Transverse colon (tissue), 4 donors: Measurements from ENCODE around the gene EIF2S1. TPM values are rescaled to one million over a fixed set of nuclear protein-coding genes. Genes with fewer than 3 reads are reported as not detected.

Experiments
- DNase-seq: peaks from one replicate; pipeline ENCODE4 v3.0.0-alpha.2; 2019
- H3K27ac ChIP-seq, 4 donors: fragments of 200-600 bp; sonication (generic); 2 replicates each; pipeline ENCODE4 v1.5.1; 2016 to 2018; ENCODE audit warnings: inconsistent platforms in 4 of 4
- H3K27me3 ChIP-seq: fragments of 200-600 bp; sonication (generic); 2 replicates; pipeline ENCODE4 v1.5.1; 2017; ENCODE audit warnings: inconsistent platforms
- H3K36me3 ChIP-seq, 4 donors: fragments of 200-600 bp; sonication (generic); 2 replicates each; pipeline ENCODE4 v1.5.1; 2017 to 2019; ENCODE audit warnings: inconsistent platforms in 4 of 4
- H3K4me1 ChIP-seq, 4 donors: fragments of 200-600 bp; sonication (generic); 2 replicates each; pipeline ENCODE4 v1.5.1; 2017 to 2020; ENCODE audit warnings: inconsistent platforms in 4 of 4
- H3K4me3 ChIP-seq, 4 donors: fragments of 200-600 bp; sonication (generic); 1 replicate in 1 of 4; 2 replicates in 3 of 4; pipeline versions ENCODE4 v1.5.1 to v1.6.1; 2017 to 2019; ENCODE audit warnings: inconsistent platforms in 4 of 4
- H3K9me3 ChIP-seq, 2 donors: fragments of 200-600 bp; sonication (generic); 2 replicates each; pipeline ENCODE4 v1.5.1; 2017 to 2019; ENCODE audit warnings: inconsistent platforms in 2 of 2
- EP300 ChIP-seq: sonication (generic); formaldehyde crosslinking; IDR thresholded peaks from one replicate; pipeline ENCODE4 v1.6.1; 2017; ENCODE audit warnings: antibody characterized with exemption, low read depth
- POLR2A ChIP-seq: fragments of 450-650 bp; IDR thresholded peaks from one replicate; pipeline ENCODE4 v1.6.1; 2016; ENCODE audit warnings: antibody characterized with exemption, mild to moderate bottlenecking, moderate library complexity
- POLR2AphosphoS5 ChIP-seq, 3 donors: sonication (generic); formaldehyde crosslinking; IDR thresholded peaks; one replicate each; pipeline ENCODE4 v1.6.1; 2016; ENCODE audit warnings: antibody characterized with exemption in 3 of 3
- WGBS, 2 donors: methylation state at CpG; one replicate each; pipeline ENCODE4 v1.1.5; 2018; ENCODE audit warnings: low coverage in 1 of 2; 5-methylcytosine and 5-hydroxymethylcytosine counted together
- in situ Hi-C, 4 donors: fragments of 200-750 bp; cut with MboI; loops; one replicate each; pipeline versions ENCODE4 v1.15.0 to v1.15.1; 2017; ENCODE audit warnings: low sequenced_read_pairs in 3 of 4, low pct_ligation_motif_present in 1 of 4, low pct_unique_long_range_greater_than_20kb in 1 of 4
- intact Hi-C: fragments of 100-400 bp; cut with DNase I; formaldehyde crosslinking; loops from one replicate; pipeline ENCODE4 v1.15.1; 2023; ENCODE audit warnings: low total_unique reads
- total RNA-seq, 4 donors: library from RNA; depleted of rRNA; stranded (reverse); fragments of >200 nt; gene quantifications; one replicate each; pipeline ENCODE4 v1.1.0, GENCODE V29; 2016
- TF ChIP-seq, protein P1 (sequence below), 5 experiments: fragments of 200-600 bp in 3 of 5; fragments of 450-650 bp in 2 of 5; sonication (generic) in 3 of 5; IDR thresholded peaks; 1 replicate in 2 of 5; 2 replicates in 3 of 5; pipeline ENCODE4 v1.5.1; 2016 to 2017; ENCODE audit warnings: antibody characterized with exemption in 5 of 5, inconsistent platforms in 3 of 5, mild to moderate bottlenecking in 2 of 5, moderate library complexity in 1 of 5

EIF2S1 gene
- total RNA-seq, 4 donors from 2014 or later = 7.1 to 51.7 (median 21.7) TPM

GRCh38 chr14:67377916-67378315 lies 17.8 kb downstream of the EIF2S1 start:
- intact Hi-C loops (no loop called here), in situ Hi-C loops (no loop called here)
- no peaks in the 10 kb centered on the region for H3K9me3 ChIP-seq
- no peaks in the 10 kb centered on the region for H3K27me3 ChIP-seq
- no peak overlapping the region for H3K4me3 ChIP-seq
- DNase-seq = no peak
- no peaks in the 10 kb centered on the region for H3K4me1 ChIP-seq
- H3K36me3 ChIP-seq = peaks cover 0 to 80% (median 42%) of the 10 kb centered on the region in 4 donors
- H3K27ac ChIP-seq = no peak overlapping the region
- TF ChIP-seq, protein P1, sequence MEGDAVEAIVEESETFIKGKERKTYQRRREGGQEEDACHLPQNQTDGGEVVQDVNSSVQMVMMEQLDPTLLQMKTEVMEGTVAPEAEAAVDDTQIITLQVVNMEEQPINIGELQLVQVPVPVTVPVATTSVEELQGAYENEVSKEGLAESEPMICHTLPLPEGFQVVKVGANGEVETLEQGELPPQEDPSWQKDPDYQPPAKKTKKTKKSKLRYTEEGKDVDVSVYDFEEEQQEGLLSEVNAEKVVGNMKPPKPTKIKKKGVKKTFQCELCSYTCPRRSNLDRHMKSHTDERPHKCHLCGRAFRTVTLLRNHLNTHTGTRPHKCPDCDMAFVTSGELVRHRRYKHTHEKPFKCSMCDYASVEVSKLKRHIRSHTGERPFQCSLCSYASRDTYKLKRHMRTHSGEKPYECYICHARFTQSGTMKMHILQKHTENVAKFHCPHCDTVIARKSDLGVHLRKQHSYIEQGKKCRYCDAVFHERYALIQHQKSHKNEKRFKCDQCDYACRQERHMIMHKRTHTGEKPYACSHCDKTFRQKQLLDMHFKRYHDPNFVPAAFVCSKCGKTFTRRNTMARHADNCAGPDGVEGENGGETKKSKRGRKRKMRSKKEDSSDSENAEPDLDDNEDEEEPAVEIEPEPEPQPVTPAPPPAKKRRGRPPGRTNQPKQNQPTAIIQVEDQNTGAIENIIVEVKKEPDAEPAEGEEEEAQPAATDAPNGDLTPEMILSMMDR (IDR thresholded peaks at IDR 0.05) = no peak
- TF ChIP-seq POLR2AphosphoS5 (IDR thresholded peaks at IDR 0.05) (no peak), EP300 (no peak), POLR2A (no peak)

GRCh38 chr14:67385120-67385519 lies 25.0 kb downstream of the EIF2S1 start:
- H3K4me3 ChIP-seq = no peak overlapping the region
- in situ Hi-C loops = no loop called here
- no peaks in the 10 kb centered on the region for H3K27me3 ChIP-seq
- intact Hi-C loops = no loop called here
- H3K27ac ChIP-seq = no peak overlapping the region
- 33 to 55% methylated on average over 2 of the region's 2 CpGs for WGBS, 2 donors
- no peak for TF ChIP-seq EP300
- TF ChIP-seq, protein P1 (IDR thresholded peaks at IDR 0.05) = no peak
- no peak for TF ChIP-seq POLR2A
- no peak for TF ChIP-seq POLR2AphosphoS5 (IDR thresholded peaks at IDR 0.05)
- no peaks in the 10 kb centered on the region for H3K9me3 ChIP-seq
- H3K4me1 ChIP-seq = peaks cover 0 to 14% (median 0%) of the 10 kb centered on the region in 4 donors
- H3K36me3 ChIP-seq = peaks cover 2 to 56% (median 31%) of the 10 kb centered on the region in 4 donors
- no peak for DNase-seq

DNA sequence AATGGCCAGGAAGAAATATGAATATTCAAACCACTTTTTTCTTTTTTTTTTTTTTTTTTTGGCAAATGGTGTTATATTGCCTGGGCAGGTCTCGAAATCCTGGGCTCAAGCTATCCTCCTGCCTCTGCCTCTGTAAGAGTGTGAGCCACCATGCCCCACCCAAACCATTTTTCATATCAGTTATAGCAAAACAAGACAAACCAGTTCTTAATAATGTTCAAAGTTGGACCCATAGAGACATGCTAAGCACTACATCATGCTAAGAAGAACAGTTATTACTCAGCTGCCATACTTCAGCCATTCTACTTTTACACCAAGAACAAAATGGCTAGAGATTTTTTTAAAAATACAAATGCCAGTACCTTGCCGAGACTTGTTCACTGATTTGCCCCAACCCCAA lies 25.5 kb downstream of the EIF2S1 start:
- Histone ChIP-seq H3K4me1 (peaks cover 0 to 14% (median 0%) of the 10 kb centered on the region in 4 donors), H3K27me3 (no peaks in the 10 kb centered on the region), H3K27ac (no peak overlapping the region), H3K4me3 (no peak overlapping the region), H3K9me3 (no peaks in the 10 kb centered on the region), H3K36me3 (peaks cover 2 to 51% (median 30%) of the 10 kb centered on the region in 4 donors)
- 71 to 78% methylated on average over 2 of the region's 2 CpGs for WGBS, 2 donors
- intact Hi-C loops = no loop called here
- TF ChIP-seq POLR2A (no peak), POLR2AphosphoS5 (IDR thresholded peaks at IDR 0.05) (no peak)
- no peak for DNase-seq
- in situ Hi-C loops = no loop called here

DNA sequence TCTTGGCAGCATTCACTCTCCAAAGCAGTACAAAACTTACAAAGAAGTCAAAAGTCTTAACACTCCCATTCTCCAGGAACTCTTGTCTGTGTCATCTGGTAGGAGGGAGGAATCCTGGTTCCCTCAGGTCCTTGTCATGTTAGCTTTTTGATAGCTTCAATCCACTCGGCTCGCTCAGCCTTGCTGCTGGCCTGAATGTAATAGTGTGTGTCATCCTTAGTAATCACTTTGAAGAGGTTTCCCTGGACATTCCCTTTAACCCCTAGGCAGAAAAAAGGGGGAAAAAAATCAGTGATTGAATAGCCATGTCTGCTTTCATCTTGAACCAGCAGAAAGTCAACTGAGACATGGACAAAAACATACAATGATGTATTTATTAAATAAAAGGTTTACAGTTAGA lies 27.1 kb downstream of the EIF2S1 start:
- H3K9me3 ChIP-seq = no peaks in the 10 kb centered on the region
- no peak for TF ChIP-seq EP300
- TF ChIP-seq, protein P1 (IDR thresholded peaks at IDR 0.05) = no peak
- TF ChIP-seq POLR2AphosphoS5 (IDR thresholded peaks at IDR 0.05) = no peak
- TF ChIP-seq POLR2A = no peak
- peaks cover 0 to 14% (median 0%) of the 10 kb centered on the region in 4 donors for H3K4me1 ChIP-seq
- in situ Hi-C loops = no loop called here
- H3K4me3 ChIP-seq = no peak overlapping the region
- 85 to 100% methylated on average over 2 of the region's 2 CpGs for WGBS, 2 donors
- intact Hi-C loops = no loop called here
- no peaks in the 10 kb centered on the region for H3K27me3 ChIP-seq
- DNase-seq = no peak
- H3K27ac ChIP-seq = no peak overlapping the region
- peaks cover 2 to 35% (median 20%) of the 10 kb centered on the region in 4 donors for H3K36me3 ChIP-seq

GRCh38 chr14:67389275-67389674 lies 29.1 kb downstream of the EIF2S1 start:
- intact Hi-C loops = no loop called here
- H3K4me3 ChIP-seq = no peak overlapping the region
- peaks cover 0 to 14% (median 6%) of the 10 kb centered on the region in 4 donors for H3K36me3 ChIP-seq

More at GRCh38 chr14:67389275-67389674, 29.1 kb downstream of the EIF2S1 start:
- H3K9me3 ChIP-seq = no peaks in the 10 kb centered on the region
- 84 to 87% methylated on average over 3 of the region's 3 CpGs for WGBS, 2 donors
- no peak overlapping the region for H3K27ac ChIP-seq
- peaks cover 0 to 14% (median 0%) of the 10 kb centered on the region in 4 donors for H3K4me1 ChIP-seq
- TF ChIP-seq POLR2A (no peak), EP300 (no peak)
- in situ Hi-C loops = no loop called here
- H3K27me3 ChIP-seq = no peaks in the 10 kb centered on the region
- no peak for DNase-seq
